Measurements from ENCODE around the gene AHI1. TPM values are rescaled to one million over a fixed set of nuclear protein-coding genes. Genes with fewer than 3 reads are reported as not detected.

Gene AHI1
- total and polyA plus RNA-seq, 2 donors from 2014 or later = 9.1 to 28.5 TPM

- no peaks in the 10 kb centered on the region for H3K4me1 ChIP-seq (ENCODE audit: control insufficient read depth in 2 of 3, insufficient read depth in 2 of 3, low read depth in 1 of 3, low read length in 3 of 3)
- no peak overlapping the region for H3K27ac ChIP-seq (ENCODE audit: low read depth in 2 of 2, low read length in 2 of 2)
- H3K9me3 ChIP-seq (ENCODE audit: control insufficient read depth in 2 of 3, insufficient read depth in 1 of 3, low read length in 3 of 3) = no peaks in the 10 kb centered on the region
- no peak for FAIRE-seq
- intact Hi-C loops (cut with DNase I) = no loop called here
- no peak for DNase-seq
- no peaks in the 10 kb centered on the region for H3K27me3 ChIP-seq (ENCODE audit: control insufficient read depth, insufficient read depth, low read length)
- TF ChIP-seq CTCF (IDR thresholded peaks at IDR 0.05; ENCODE audit: borderline replicate concordance, extremely low read depth, insufficient read depth) = no peak
- H3K36me3 ChIP-seq (ENCODE audit: control insufficient read depth in 2 of 3, insufficient read depth in 3 of 3, low read length in 3 of 3) = peaks cover 0 to 2% (median 0%) of the 10 kb centered on the region in 3 donors
- no peak overlapping the region for H3K9ac ChIP-seq (ENCODE audit: low read length in 3 of 3)
- no peak overlapping the region for H3K4me3 ChIP-seq (ENCODE audit: low read length in 3 of 3)
Observed at GRCh38 chr6:135458051-135458450, 39.5 kb downstream of the AHI1 start.

DNA sequence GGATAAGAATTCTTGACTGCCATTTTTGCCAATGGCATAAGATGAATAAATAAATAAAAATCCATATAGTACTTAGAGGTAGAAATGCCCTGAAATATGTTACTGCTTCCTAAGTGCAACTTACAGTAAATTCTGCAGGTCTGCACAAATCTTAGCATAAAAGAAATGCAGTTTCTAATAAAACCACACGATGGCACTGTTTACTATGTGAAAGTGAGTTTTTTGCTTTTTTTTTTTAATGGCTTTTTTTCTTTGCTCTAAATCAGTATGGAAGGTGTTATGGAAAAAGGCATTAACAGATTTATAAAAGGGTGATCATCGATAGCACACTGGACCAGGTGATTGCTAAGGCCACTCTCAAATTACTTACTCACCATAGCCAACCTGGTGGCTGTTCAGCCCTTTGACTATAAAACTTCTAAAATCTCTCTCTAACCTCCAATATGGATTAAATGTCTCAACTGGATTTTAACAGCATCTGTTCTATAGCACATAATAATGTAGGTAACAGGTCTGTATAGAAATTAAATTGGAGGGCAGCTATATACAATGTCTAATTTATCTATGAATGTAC, 45.8 kb downstream of the AHI1 start:
- peak; percentile 81 for FAIRE-seq
- intact Hi-C loops (cut with DNase I) = no loop called here

DNA sequence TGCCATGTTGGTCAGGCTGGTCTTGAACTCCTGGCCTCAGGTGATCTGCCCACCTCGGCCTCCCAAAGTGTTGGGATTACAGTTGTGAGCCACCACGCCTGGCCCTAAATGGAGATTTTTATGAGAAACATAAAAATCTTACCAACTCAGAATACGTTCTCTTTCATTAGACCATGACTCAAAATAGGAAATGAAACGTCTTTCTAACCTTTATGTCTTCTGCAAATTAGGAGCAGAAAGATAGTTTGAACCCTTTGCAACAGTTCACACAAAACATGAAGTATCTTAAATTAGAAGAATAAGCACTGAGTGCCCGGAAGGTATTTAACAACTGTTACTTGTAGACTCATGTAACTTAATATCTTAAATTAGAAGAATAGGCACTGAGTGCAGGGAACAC, 48.3 kb downstream of the AHI1 start:
- no peak for TF ChIP-seq CTCF (IDR thresholded peaks at IDR 0.05; ENCODE audit: borderline replicate concordance, extremely low read depth, insufficient read depth)
- peaks cover 0 to 5% (median 2%) of the 10 kb centered on the region in 3 donors for H3K36me3 ChIP-seq (ENCODE audit: control insufficient read depth in 2 of 3, insufficient read depth in 3 of 3, low read length in 3 of 3)

More for the DNA sequence above, 45.8 kb downstream of the AHI1 start:
- H3K4me3 ChIP-seq (ENCODE audit: low read length in 3 of 3) = no peak overlapping the region
- no peaks in the 10 kb centered on the region for H3K27me3 ChIP-seq (ENCODE audit: control insufficient read depth, insufficient read depth, low read length)
- no peaks in the 10 kb centered on the region for H3K9me3 ChIP-seq (ENCODE audit: control insufficient read depth in 2 of 3, insufficient read depth in 1 of 3, low read length in 3 of 3)
- no peak overlapping the region for H3K27ac ChIP-seq (ENCODE audit: low read depth in 2 of 2, low read length in 2 of 2)
- TF ChIP-seq CTCF (IDR thresholded peaks at IDR 0.05; ENCODE audit: borderline replicate concordance, extremely low read depth, insufficient read depth) = peak; percentile 53
- DNase-seq = peak in 2 of 5 donors; percentile 67 to 68
- no peak overlapping the region for H3K9ac ChIP-seq (ENCODE audit: low read length in 3 of 3)
- H3K4me1 ChIP-seq (ENCODE audit: control insufficient read depth in 2 of 3, insufficient read depth in 2 of 3, low read depth in 1 of 3, low read length in 3 of 3) = no peaks in the 10 kb centered on the region
- H3K36me3 ChIP-seq (ENCODE audit: control insufficient read depth in 2 of 3, insufficient read depth in 3 of 3, low read length in 3 of 3) = peaks cover 0 to 2% (median under 1%) of the 10 kb centered on the region in 3 donors

More for the DNA sequence above, 48.3 kb downstream of the AHI1 start:
- intact Hi-C loops (cut with DNase I) = no loop called here
- Histone ChIP-seq H3K27me3 (ENCODE audit: control insufficient read depth, insufficient read depth, low read length) (no peaks in the 10 kb centered on the region), H3K9me3 (ENCODE audit: control insufficient read depth in 2 of 3, insufficient read depth in 1 of 3, low read length in 3 of 3) (no peaks in the 10 kb centered on the region), H3K27ac (ENCODE audit: low read depth in 2 of 2, low read length in 2 of 2) (no peak overlapping the region), H3K4me1 (ENCODE audit: control insufficient read depth in 2 of 3, insufficient read depth in 2 of 3, low read depth in 1 of 3, low read length in 3 of 3) (no peaks in the 10 kb centered on the region), H3K9ac (ENCODE audit: low read length in 3 of 3) (no peak overlapping the region), H3K4me3 (ENCODE audit: low read length in 3 of 3) (no peak overlapping the region)
- FAIRE-seq (no peak), DNase-seq (no peak)
